WTC11 (cell line): ENCODE measurements around the gene CEACAM19.

Source experiments
- ATF3 ChIP-seq: sonication (generic); formaldehyde crosslinking; conservative IDR thresholded peaks from 2 replicates; pipeline ENCODE4 v1.8.1; 2022; ENCODE audit warnings: mild to moderate bottlenecking, missing genetic modification reagents
- CBFB ChIP-seq: sonication (generic); formaldehyde crosslinking; IDR thresholded peaks from 2 replicates; pipeline ENCODE4 v1.8.1; 2022; ENCODE audit warnings: mild to moderate bottlenecking, low read depth, missing genetic modification reagents
- CTCF ChIP-seq: fragments of 200-600 bp; IDR thresholded peaks from 2 replicates; pipeline ENCODE4 v1.8.0; 2022; ENCODE audit warnings: antibody characterized with exemption
- FOXJ3 ChIP-seq: sonication (generic); formaldehyde crosslinking; IDR thresholded peaks from 2 replicates; pipeline ENCODE4 v1.9.0; 2021; ENCODE audit warnings: missing genetic modification reagents, mild to moderate bottlenecking, borderline replicate concordance
- FOXP4 ChIP-seq: sonication (generic); formaldehyde crosslinking; IDR thresholded peaks from 2 replicates; pipeline ENCODE4 v1.8.0; 2022; ENCODE audit warnings: mild to moderate bottlenecking, missing genetic modification reagents
- PRDM15 ChIP-seq: sonication (generic); formaldehyde crosslinking; IDR thresholded peaks from 2 replicates; pipeline ENCODE4 v1.8.0; 2022; ENCODE audit warnings: missing genetic modification reagents
- SMAD3 ChIP-seq: sonication (generic); formaldehyde crosslinking; IDR thresholded peaks from 2 replicates; pipeline ENCODE4 v1.8.0; 2022; ENCODE audit warnings: missing genetic modification reagents, mild to moderate bottlenecking, borderline replicate concordance
- STAT6 ChIP-seq: sonication (generic); formaldehyde crosslinking; conservative IDR thresholded peaks from 2 replicates; pipeline ENCODE4 v1.8.1; 2023; ENCODE audit warnings: mild to moderate bottlenecking, low read depth, missing genetic modification reagents, moderate library complexity
- USF2 ChIP-seq: sonication (generic); formaldehyde crosslinking; IDR thresholded peaks from 2 replicates; pipeline ENCODE4 v1.8.1; 2023; ENCODE audit warnings: mild to moderate bottlenecking, missing genetic modification reagents, moderate library complexity
- ZNF281 ChIP-seq: sonication (generic); formaldehyde crosslinking; IDR thresholded peaks from 2 replicates; pipeline ENCODE4 v1.8.0; 2023; ENCODE audit warnings: mild to moderate bottlenecking, missing genetic modification reagents

GRCh38 chr19:44708940-44709339 is 37.7 kb downstream of the CEACAM19 start:
- TF ChIP-seq CTCF: no peak
- no peak for TF ChIP-seq PRDM15 (CRISPR knock-in tag)
- no peak for TF ChIP-seq FOXJ3
- TF ChIP-seq USF2: no peak
- TF ChIP-seq ATF3 (CRISPR knock-in tag): no peak
- no peak for TF ChIP-seq FOXP4 (CRISPR knock-in tag)
- no peak for TF ChIP-seq CBFB (CRISPR knock-in tag)
- no peak for TF ChIP-seq STAT6 (CRISPR knock-in tag)
- TF ChIP-seq SMAD3 (CRISPR knock-in tag): no peak
- no peak for TF ChIP-seq ZNF281 (CRISPR knock-in tag)
